T-helper 2 cell treated with Interferon-gamma antibody and Interleukin-4, amounts not matched to agents 5 μg/mL and 100 μg/mL, for 36 hours (primary cell): ENCODE measurements around the gene DNAJC27.

Experiments
- DNase-seq: peaks from one replicate; pipeline ENCODE4 v3.0.0; 2021; ENCODE audit warnings: low spot score
- H3K27ac Mint-ChIP-seq: one replicate; pipeline ENCODE4 v1.8.0; 2021; ENCODE audit warnings: mild to moderate bottlenecking, mixed read lengths
- H3K27me3 Mint-ChIP-seq: one replicate; pipeline ENCODE4 v1.8.0; 2021; ENCODE audit warnings: low read depth, mixed read lengths
- H3K36me3 Mint-ChIP-seq: one replicate; pipeline ENCODE4 v1.8.0; 2021; ENCODE audit warnings: low read depth, mixed read lengths
- H3K4me1 Mint-ChIP-seq: one replicate; pipeline ENCODE4 v1.8.0; 2021; ENCODE audit warnings: low read depth, mixed read lengths
- H3K4me3 Mint-ChIP-seq: one replicate; pipeline ENCODE4 v1.8.0; 2022; ENCODE audit warnings: mild to moderate bottlenecking, moderate library complexity, mixed read lengths
- H3K9me3 Mint-ChIP-seq: one replicate; pipeline ENCODE4 v1.8.0; 2021; ENCODE audit warnings: mixed read lengths

DNAJC27 gene

GRCh38 chr2:24955921-24956320 is 15.8 kb downstream of the DNAJC27 start:
- Mint-ChIP-seq H3K9me3 (peaks cover 9% of the 10 kb centered on the region), H3K36me3 (peaks cover 55% of the 10 kb centered on the region), H3K4me1 (peaks cover 3% of the 10 kb centered on the region), H3K4me3 (no peak overlapping the region), H3K27me3 (no peaks in the 10 kb centered on the region), H3K27ac (no peak overlapping the region)
- DNase-seq: no peak

GRCh38 chr2:24955232-24955631 is 16.5 kb downstream of the DNAJC27 start:
- Mint-ChIP-seq H3K4me1 (peaks cover 3% of the 10 kb centered on the region), H3K9me3 (peaks cover 9% of the 10 kb centered on the region), H3K4me3 (no peak overlapping the region), H3K27me3 (no peaks in the 10 kb centered on the region), H3K36me3 (peaks cover 56% of the 10 kb centered on the region), H3K27ac (no peak overlapping the region)
- DNase-seq: no peak

- Mint-ChIP-seq H3K27ac (no peak overlapping the region), H3K36me3 (peaks cover 37% of the 10 kb centered on the region), H3K4me1 (no peaks in the 10 kb centered on the region), H3K4me3 (no peak overlapping the region), H3K27me3 (no peaks in the 10 kb centered on the region), H3K9me3 (peaks cover 3% of the 10 kb centered on the region)
- DNase-seq: no peak
Measured at GRCh38 chr2:24950102-24950501, 21.7 kb downstream of the DNAJC27 start.

- DNase-seq: no peak
- H3K27me3 Mint-ChIP-seq: no peaks in the 10 kb centered on the region
- H3K4me1 Mint-ChIP-seq: no peaks in the 10 kb centered on the region
- peaks cover 26% of the 10 kb centered on the region for H3K36me3 Mint-ChIP-seq
- no peak overlapping the region for H3K4me3 Mint-ChIP-seq
- H3K27ac Mint-ChIP-seq: no peak overlapping the region
- no peaks in the 10 kb centered on the region for H3K9me3 Mint-ChIP-seq
Measured at GRCh38 chr2:24948506-24948905, 23.2 kb downstream of the DNAJC27 start.

- H3K4me3 Mint-ChIP-seq: no peak overlapping the region
- H3K27ac Mint-ChIP-seq: no peak overlapping the region
- no peaks in the 10 kb centered on the region for H3K27me3 Mint-ChIP-seq
- DNase-seq: no peak
- peaks cover 26% of the 10 kb centered on the region for H3K36me3 Mint-ChIP-seq
- H3K9me3 Mint-ChIP-seq: no peaks in the 10 kb centered on the region
- no peaks in the 10 kb centered on the region for H3K4me1 Mint-ChIP-seq
Measured at GRCh38 chr2:24947561-24948157, 24.1 kb downstream of the DNAJC27 start.

GRCh38 chr2:24945907-24946306 is 25.8 kb downstream of the DNAJC27 start:
- H3K27me3 Mint-ChIP-seq: no peaks in the 10 kb centered on the region
- no peak overlapping the region for H3K27ac Mint-ChIP-seq
- no peak for DNase-seq
- no peak overlapping the region for H3K4me3 Mint-ChIP-seq
- H3K4me1 Mint-ChIP-seq: no peaks in the 10 kb centered on the region
- H3K36me3 Mint-ChIP-seq: peaks cover 16% of the 10 kb centered on the region
- H3K9me3 Mint-ChIP-seq: no peaks in the 10 kb centered on the region

- no peak for DNase-seq
- Mint-ChIP-seq H3K4me3 (no peak overlapping the region), H3K9me3 (no peaks in the 10 kb centered on the region), H3K4me1 (no peaks in the 10 kb centered on the region), H3K36me3 (peaks cover 14% of the 10 kb centered on the region), H3K27ac (no peak overlapping the region), H3K27me3 (no peaks in the 10 kb centered on the region)
Measured at GRCh38 chr2:24943427-24944053, 28.2 kb downstream of the DNAJC27 start.

- Mint-ChIP-seq H3K9me3 (no peaks in the 10 kb centered on the region), H3K4me3 (no peak overlapping the region), H3K27ac (no peak overlapping the region), H3K4me1 (no peaks in the 10 kb centered on the region), H3K27me3 (no peaks in the 10 kb centered on the region), H3K36me3 (no peaks in the 10 kb centered on the region)
- no peak for DNase-seq
Measured at GRCh38 chr2:24939353-24939752, 32.4 kb downstream of the DNAJC27 start.

GRCh38 chr2:24937236-24937635 is 34.5 kb downstream of the DNAJC27 start:
- Mint-ChIP-seq H3K4me3 (no peak overlapping the region), H3K36me3 (no peaks in the 10 kb centered on the region), H3K27me3 (no peaks in the 10 kb centered on the region), H3K9me3 (no peaks in the 10 kb centered on the region), H3K4me1 (no peaks in the 10 kb centered on the region), H3K27ac (no peak overlapping the region)
- DNase-seq: no peak

- H3K36me3 Mint-ChIP-seq: no peaks in the 10 kb centered on the region
- DNase-seq: no peak
- no peak overlapping the region for H3K27ac Mint-ChIP-seq
- no peak overlapping the region for H3K4me3 Mint-ChIP-seq
- no peaks in the 10 kb centered on the region for H3K27me3 Mint-ChIP-seq
- no peaks in the 10 kb centered on the region for H3K9me3 Mint-ChIP-seq
- peaks cover 1% of the 10 kb centered on the region for H3K4me1 Mint-ChIP-seq
Measured at GRCh38 chr2:24935145-24935544, 36.6 kb downstream of the DNAJC27 start.

- peaks cover 1% of the 10 kb centered on the region for H3K4me1 Mint-ChIP-seq
- H3K36me3 Mint-ChIP-seq: no peaks in the 10 kb centered on the region
- no peak overlapping the region for H3K27ac Mint-ChIP-seq
- DNase-seq: no peak
- H3K9me3 Mint-ChIP-seq: no peaks in the 10 kb centered on the region
- no peak overlapping the region for H3K4me3 Mint-ChIP-seq
- no peaks in the 10 kb centered on the region for H3K27me3 Mint-ChIP-seq
Measured at GRCh38 chr2:24932715-24933114, 39.0 kb downstream of the DNAJC27 start.

GRCh38 chr2:24930768-24931167 is 41.0 kb downstream of the DNAJC27 start:
- Mint-ChIP-seq H3K9me3 (no peaks in the 10 kb centered on the region), H3K4me3 (no peak overlapping the region), H3K27ac (no peak overlapping the region), H3K27me3 (no peaks in the 10 kb centered on the region), H3K4me1 (peaks cover 6% of the 10 kb centered on the region), H3K36me3 (no peaks in the 10 kb centered on the region)
- DNase-seq: no peak

- H3K27ac Mint-ChIP-seq: no peak overlapping the region
- no peaks in the 10 kb centered on the region for H3K27me3 Mint-ChIP-seq
- no peaks in the 10 kb centered on the region for H3K36me3 Mint-ChIP-seq
- H3K4me1 Mint-ChIP-seq: peaks cover 6% of the 10 kb centered on the region
- H3K9me3 Mint-ChIP-seq: no peaks in the 10 kb centered on the region
- no peak overlapping the region for H3K4me3 Mint-ChIP-seq
- DNase-seq: no peak
Measured at GRCh38 chr2:24929230-24929629, 42.5 kb downstream of the DNAJC27 start.

GRCh38 chr2:24928036-24928435 is 43.7 kb downstream of the DNAJC27 start:
- H3K27ac Mint-ChIP-seq: no peak overlapping the region
- no peaks in the 10 kb centered on the region for H3K9me3 Mint-ChIP-seq
- H3K27me3 Mint-ChIP-seq: no peaks in the 10 kb centered on the region
- H3K36me3 Mint-ChIP-seq: no peaks in the 10 kb centered on the region
- no peak for DNase-seq
- H3K4me3 Mint-ChIP-seq: no peak overlapping the region
- peaks cover 6% of the 10 kb centered on the region for H3K4me1 Mint-ChIP-seq
